ENCODE results near the gene HSPA9.

HSPA9 gene

DNA sequence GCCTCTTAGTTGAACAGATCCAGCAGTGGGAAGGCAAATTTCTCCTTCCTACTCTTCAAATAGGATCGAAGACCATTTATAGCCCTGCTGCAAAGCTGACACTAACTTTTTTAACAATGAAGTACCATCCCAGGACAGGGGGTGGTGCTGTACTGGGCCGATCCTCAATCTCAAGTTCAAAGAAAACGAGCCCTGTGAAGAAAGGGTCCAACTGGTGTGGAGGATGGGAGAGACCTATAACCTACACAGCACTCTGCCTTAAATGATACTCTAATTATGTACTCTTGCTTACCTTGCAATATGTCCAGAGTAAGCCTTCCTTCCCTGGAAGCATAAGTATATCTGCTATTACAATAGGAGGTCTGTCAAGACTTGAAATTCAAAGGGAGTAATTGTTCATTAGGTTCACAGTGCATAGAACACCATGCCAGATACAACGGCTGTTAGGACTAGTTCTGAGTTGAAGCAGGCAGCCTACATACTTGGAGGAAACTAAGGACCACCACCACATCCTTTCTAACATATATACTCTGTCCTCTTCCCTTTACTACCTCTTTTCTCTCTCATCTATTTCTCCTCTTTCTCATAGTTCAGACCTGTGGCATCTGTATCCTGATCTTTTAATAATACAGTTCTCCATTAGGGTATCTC is 38.4 kb downstream of the HSPA9 start:
- TF ChIP-seq, protein P1, sequence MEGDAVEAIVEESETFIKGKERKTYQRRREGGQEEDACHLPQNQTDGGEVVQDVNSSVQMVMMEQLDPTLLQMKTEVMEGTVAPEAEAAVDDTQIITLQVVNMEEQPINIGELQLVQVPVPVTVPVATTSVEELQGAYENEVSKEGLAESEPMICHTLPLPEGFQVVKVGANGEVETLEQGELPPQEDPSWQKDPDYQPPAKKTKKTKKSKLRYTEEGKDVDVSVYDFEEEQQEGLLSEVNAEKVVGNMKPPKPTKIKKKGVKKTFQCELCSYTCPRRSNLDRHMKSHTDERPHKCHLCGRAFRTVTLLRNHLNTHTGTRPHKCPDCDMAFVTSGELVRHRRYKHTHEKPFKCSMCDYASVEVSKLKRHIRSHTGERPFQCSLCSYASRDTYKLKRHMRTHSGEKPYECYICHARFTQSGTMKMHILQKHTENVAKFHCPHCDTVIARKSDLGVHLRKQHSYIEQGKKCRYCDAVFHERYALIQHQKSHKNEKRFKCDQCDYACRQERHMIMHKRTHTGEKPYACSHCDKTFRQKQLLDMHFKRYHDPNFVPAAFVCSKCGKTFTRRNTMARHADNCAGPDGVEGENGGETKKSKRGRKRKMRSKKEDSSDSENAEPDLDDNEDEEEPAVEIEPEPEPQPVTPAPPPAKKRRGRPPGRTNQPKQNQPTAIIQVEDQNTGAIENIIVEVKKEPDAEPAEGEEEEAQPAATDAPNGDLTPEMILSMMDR (IDR thresholded peaks at IDR 0.05; ENCODE audit: extremely low read depth, missing control alignments): no peak
- no peak for DNase-seq (ENCODE audit: low spot score)

DNA sequence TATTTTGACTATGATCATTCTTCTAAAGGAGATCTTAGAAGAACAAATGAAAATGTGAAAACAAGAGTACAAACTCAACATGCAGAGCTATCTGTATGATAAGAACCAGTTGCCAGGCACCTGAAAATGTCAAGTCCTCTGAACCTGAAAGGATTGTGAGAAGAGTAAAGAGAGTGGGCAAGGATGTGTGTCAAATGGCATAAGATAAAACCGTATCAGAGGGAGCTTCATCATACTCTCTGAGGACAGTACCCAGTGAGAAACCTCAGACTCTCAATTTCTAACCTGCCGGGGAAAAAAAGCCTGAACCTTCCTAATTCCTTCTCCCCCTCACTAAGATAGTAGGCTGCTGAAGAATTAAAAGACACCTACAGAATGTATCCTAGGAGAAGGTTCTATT is 39.0 kb downstream of the HSPA9 start:
- TF ChIP-seq, protein P1 (IDR thresholded peaks at IDR 0.05; ENCODE audit: extremely low read depth, missing control alignments): no peak
- DNase-seq (ENCODE audit: low spot score): no peak

DNA sequence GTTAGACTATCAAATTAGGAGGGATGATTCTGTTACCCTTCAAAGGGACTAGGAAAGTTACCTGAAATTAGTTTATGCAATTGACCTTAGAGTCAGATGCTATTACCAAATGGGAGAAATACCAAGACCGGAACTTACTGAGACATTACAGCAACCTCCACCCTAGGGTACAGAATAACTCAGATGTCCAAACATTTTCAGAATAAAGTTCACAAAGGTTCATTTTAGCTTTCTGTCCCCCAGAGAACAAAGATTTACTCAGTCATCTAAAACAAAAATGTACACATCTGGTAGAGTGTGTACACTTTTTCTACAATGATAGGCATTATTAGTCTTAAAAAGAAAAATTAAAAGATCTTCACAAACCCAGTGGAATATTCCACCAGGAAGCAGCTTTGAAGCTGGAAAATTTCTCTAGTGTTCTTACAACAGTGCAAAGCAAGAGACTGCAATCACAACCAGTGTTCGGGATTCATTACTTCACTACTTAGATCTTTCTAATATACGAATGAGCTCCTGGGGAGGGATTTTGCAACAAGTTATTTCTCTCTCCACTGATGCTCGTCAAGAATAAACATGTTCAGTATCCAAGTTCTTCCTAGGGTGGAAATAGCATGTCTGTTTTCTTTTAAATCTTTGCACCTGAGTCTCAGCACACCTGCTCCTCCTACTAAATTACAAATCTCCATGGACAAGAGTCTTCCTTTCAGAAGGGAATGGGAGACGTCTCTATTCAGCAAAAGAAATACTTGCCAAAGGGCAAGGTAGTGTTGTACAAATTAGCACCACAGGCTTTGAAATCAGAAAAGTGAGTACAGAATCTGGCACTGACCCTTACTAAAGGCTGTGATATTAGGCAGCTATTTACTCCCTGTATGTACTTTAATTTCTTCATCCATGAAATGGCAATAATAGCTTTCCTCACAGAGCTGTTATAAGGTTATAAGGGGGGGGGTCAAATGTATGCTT is 40.9 kb downstream of the HSPA9 start:
- no peak for DNase-seq (ENCODE audit: low spot score)
- TF ChIP-seq, protein P1 (IDR thresholded peaks at IDR 0.05; ENCODE audit: extremely low read depth, missing control alignments): no peak

DNA sequence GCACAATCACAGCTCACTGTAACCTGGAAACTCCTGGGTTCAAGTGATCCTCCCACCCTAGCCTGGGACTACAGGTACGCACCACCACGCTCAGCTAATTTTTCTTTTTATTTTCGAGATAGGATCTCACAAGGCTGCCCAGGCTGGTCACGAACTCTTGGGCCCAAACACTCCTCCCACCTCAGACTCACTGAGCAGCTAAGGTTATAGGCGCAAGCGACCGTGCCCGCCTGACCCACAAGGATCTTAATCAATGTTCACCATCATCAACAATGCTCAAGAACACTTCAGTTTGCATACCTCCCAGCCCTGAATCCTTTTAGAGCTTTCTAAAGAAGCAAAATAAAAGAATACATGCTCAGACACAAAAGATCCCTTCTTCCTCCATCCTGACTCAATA is 45.4 kb downstream of the HSPA9 start:
- TF ChIP-seq, protein P1 (IDR thresholded peaks at IDR 0.05; ENCODE audit: extremely low read depth, missing control alignments): no peak
- no peak for DNase-seq (ENCODE audit: low spot score)

DNA sequence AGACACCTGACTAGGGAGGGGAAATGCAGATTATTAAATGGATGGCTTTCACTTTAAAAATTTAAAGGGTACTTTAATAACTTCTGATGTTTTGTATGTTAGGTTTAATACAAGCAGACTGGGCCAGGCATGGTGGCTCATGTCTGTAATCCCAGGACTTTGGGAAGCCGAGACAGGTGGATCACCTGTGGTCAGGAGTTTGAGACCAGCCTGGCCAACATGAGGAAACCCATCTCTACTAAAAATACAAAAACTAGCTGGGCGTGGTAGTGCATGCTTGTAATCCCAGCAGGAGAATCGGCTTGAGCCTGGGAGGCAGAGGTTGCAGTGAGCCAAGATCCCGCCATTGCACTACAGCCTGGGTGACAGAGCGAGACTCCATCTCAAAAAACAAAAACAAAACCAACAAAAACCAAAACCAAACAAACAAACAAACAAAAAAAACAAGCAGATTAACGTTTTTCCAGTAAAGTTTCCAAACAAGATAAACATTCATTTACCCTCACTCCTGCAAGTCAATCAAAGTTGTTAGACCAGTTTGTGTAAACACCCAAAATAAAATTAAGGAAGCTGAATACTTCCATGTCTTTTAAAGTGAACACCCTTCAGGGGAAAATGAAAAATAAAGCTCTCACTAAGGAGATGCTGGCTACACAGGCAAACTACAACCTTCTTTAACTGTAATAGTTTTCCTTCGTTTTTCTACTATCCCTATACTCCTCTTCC is 46.3 kb downstream of the HSPA9 start:
- TF ChIP-seq, protein P1 (IDR thresholded peaks at IDR 0.05; ENCODE audit: extremely low read depth, missing control alignments): no peak
- no peak for DNase-seq (ENCODE audit: low spot score)

DNA sequence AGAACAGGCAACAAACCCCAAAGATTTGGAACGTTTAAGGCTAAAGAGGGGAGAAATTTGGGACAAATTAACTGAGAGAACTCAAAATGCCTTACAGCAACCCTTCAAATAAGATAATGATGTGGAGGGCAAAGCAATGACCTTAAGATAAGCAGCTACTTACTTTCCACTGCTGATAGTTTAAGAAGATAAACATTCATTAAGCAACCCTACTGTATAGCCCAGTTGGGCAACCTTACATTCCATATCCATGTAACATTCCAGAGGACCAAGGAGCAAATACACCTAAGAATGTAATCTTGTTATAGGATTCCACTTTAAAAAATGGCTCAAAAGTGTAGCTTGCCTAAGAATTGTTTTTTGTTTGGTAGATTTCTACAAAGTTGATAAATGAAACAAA is 47.0 kb downstream of the HSPA9 start:
- TF ChIP-seq, protein P1 (IDR thresholded peaks at IDR 0.05; ENCODE audit: extremely low read depth, missing control alignments): no peak
- no peak for DNase-seq (ENCODE audit: low spot score)

Data from GM20000 (cell line).